Tongue (tissue), 3 donors: Measurements from ENCODE around the gene NME3. TPM values are rescaled to one million over a fixed set of nuclear protein-coding genes. Genes with fewer than 3 reads are reported as not detected.

ENCODE experiments used
- DNase-seq: peaks from one replicate; pipeline ENCODE4 v3.0.0-alpha.2; 2015
- small RNA-seq: library from RNA; depleted of rRNA; stranded (forward); fragments of <200 nt; gene quantifications from one replicate; pipeline ENCODE3, GENCODE V24; 2014; ENCODE audit warnings: low replicate concordance
- total RNA-seq: library from RNA; depleted of rRNA; stranded (reverse); fragments of >200 nt; gene quantifications from one replicate; pipeline ENCODE4 v1.2.3, GENCODE V29; 2014

The NME3 gene
- total RNA-seq, 1 donor from 2014 or later = 29.6 TPM

DNA sequence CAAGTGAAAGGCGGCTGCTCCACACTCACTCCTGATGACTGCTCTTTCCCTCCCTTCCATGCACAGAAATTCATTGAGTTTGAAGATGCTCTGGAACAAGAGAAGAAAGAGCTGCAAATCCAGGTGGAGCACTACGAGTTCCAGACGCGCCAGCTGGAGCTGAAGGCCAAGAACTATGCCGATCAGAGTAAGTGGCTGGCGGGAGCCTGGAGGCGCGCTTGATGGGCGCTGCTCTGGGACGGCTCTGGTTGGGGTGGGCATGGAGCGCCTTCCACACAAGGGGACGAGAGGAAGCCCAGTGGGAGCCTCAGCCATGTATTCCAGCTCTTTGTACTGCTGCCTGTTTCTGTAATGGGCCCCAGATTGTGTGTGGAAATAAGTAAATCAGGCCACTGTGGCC, 46.9 kb downstream of the NME3 start:
- no peak for DNase-seq

DNA sequence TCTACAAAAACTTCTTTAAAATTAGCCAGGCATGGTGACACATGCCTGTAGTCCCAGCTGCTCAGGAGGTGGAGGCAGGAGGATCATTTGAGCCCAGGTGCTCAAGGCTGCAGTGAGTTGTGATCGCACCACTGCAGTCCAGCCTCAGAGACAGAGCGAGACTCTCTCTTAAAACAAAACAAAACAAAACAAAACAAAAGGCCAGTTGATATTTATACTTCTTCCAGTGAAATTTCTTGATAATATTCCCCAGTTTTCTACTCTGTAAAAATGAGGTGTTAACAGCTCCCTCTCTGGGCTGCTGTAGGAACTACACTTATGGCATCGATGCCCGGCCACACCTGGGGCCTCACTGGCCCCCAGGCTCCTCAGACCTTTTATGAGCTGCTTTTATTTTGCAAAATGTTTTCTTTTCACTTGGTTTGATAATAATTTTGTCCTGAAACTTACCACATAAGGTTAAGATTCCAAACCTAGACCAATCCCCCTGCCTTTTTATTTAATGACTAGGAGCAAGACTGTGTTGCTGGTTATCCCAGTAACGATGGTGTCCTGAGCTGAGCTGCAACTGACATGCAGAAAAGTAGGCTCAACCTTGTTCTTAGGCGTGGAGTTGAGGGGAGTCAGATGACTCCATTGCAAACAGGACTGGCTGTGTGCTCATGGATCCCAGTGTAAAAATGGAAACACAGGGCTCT, 47.7 kb downstream of the NME3 start:
- DNase-seq = peak; percentile 47

DNA sequence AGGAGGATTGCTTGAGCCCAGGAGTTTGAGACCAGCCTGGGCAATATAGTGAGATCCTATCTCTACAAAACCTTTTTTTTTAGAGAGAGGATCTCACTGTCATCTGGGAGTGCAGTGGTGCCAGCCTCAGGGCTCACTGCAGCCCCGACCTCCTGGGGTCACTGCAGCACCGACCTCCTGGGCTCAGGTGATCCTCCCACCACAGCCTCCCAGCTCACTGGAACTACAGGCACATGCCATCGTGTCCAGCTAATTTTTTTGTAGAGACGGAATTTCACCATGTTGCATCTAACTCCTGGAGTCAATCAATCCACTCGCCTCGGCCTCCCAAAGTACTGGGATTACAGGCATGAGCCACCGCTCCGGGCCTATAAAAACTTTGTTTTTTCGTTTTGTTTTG, 50.0 kb downstream of the NME3 start:
- no peak for DNase-seq

Small RNA genes lying within 50 kb of the gene (small RNA-seq; reads per million reads assigned to genes)
- 0.10 reads per million for gene MIR3177

Other genes starting within 250 kb of the NME3 start
- gene TMEM204, start 237.9 kb downstream of the NME3 start, total RNA-seq = 19.3 TPM
- gene IFT140, start 159.5 kb downstream of the NME3 start, total RNA-seq = 22.7 TPM
- 10.8 TPM for gene CRAMP1, start 159.2 kb downstream of the NME3 start, total RNA-seq
- gene JPT2, start 93.3 kb downstream of the NME3 start, total RNA-seq = 40.4 TPM
- 45.0 TPM for gene MAPK8IP3, start 65.3 kb downstream of the NME3 start, total RNA-seq
- 10.6 TPM for gene EME2, start 1.3 kb upstream of the NME3 start, total RNA-seq
- gene MRPS34, start 1.6 kb upstream of the NME3 start, total RNA-seq = 41.5 TPM
- gene SPSB3, start 11.0 kb upstream of the NME3 start, total RNA-seq = 43.5 TPM
- 59.2 TPM for gene NUBP2, start 11.4 kb upstream of the NME3 start, total RNA-seq
- 0.31 TPM for gene IGFALS, start 22.2 kb upstream of the NME3 start, total RNA-seq
- 104 TPM for gene HAGH, start 55.3 kb upstream of the NME3 start, total RNA-seq
- gene FAHD1, start 55.7 kb upstream of the NME3 start, total RNA-seq = 45.4 TPM
- gene MEIOB, start 100.6 kb upstream of the NME3 start, total RNA-seq = 0.62 TPM
- gene HS3ST6, start 146.9 kb upstream of the NME3 start, total RNA-seq = 1.5 TPM
- gene MSRB1, start 171.7 kb upstream of the NME3 start, total RNA-seq = 9.2 TPM
- 150 TPM for gene RPL3L, start 183.1 kb upstream of the NME3 start, total RNA-seq
- gene NDUFB10, start 188.0 kb upstream of the NME3 start, total RNA-seq = 155 TPM
- gene RPS2, start 193.3 kb upstream of the NME3 start, total RNA-seq = 1,524 TPM
- not detected for gene RNF151, start 195.3 kb upstream of the NME3 start, total RNA-seq
- 21.7 TPM for gene TBL3, start 200.5 kb upstream of the NME3 start, total RNA-seq
- 2.5 TPM for gene NOXO1, start 209.9 kb upstream of the NME3 start, total RNA-seq
- 10.2 TPM for gene GFER, start 212.7 kb upstream of the NME3 start, total RNA-seq
- gene SYNGR3, start 218.4 kb upstream of the NME3 start, total RNA-seq = 4.7 TPM
- 15.2 TPM for gene ZNF598, start 238.3 kb upstream of the NME3 start, total RNA-seq
- 0.82 TPM for gene NPW, start 248.2 kb upstream of the NME3 start, total RNA-seq